Fibroblast of lung (primary cell): ENCODE measurements around the gene MPPED2. TPM values are rescaled to one million over a fixed set of nuclear protein-coding genes. Genes with fewer than 3 reads are reported as not detected.

Experiments used
- DNase-seq, 2 donors: peaks; one replicate each; pipeline versions ENCODE4 v3.0.0 to v3.0.0-alpha.2; 2010; ENCODE audit warnings: low read depth in 2 of 2
- H2AFZ ChIP-seq: 2 replicates; pipeline ENCODE4 v1.5.1; 2012; ENCODE audit warnings: low read length, control low read depth, inconsistent platforms
- H3K27ac ChIP-seq: 2 replicates; pipeline ENCODE4 v1.5.1; 2011; ENCODE audit warnings: low read length, control low read depth; ENCODE audit not compliant: insufficient read depth
- H3K27me3 ChIP-seq: 2 replicates; pipeline ENCODE4 v1.5.1; 2011; ENCODE audit warnings: mild to moderate bottlenecking, low read length; ENCODE audit not compliant: control insufficient read depth, insufficient read depth
- H3K36me3 ChIP-seq: 2 replicates; pipeline ENCODE4 v1.5.1; 2011; ENCODE audit warnings: low read length; ENCODE audit not compliant: control insufficient read depth, insufficient read depth
- H3K4me1 ChIP-seq: 2 replicates; pipeline ENCODE4 v1.5.1; 2011; ENCODE audit warnings: low read length; ENCODE audit not compliant: control insufficient read depth, insufficient read depth; ENCODE audit errors: extremely low read depth
- H3K4me2 ChIP-seq: 2 replicates; pipeline ENCODE4 v1.5.1; 2011; ENCODE audit warnings: low read length, control low read depth; ENCODE audit not compliant: insufficient read depth; ENCODE audit errors: extremely low read depth
- H3K4me3 ChIP-seq, 4 experiments: fragments of 200-600 bp in 1 of 4; sonication (generic) in 1 of 4; replicated peaks in 1 of 4; 2 replicates each; pipeline ENCODE4 v1.5.1; 2011 to 2016; ENCODE audit warnings: low read length in 4 of 4, low read depth in 3 of 4, mild to moderate bottlenecking in 3 of 4, control low read depth in 2 of 4, inconsistent platforms in 1 of 4, mixed read lengths in 1 of 4; ENCODE audit not compliant: insufficient read depth in 1 of 4; ENCODE audit errors: control extremely low read depth in 1 of 4
- H3K79me2 ChIP-seq: 2 replicates; pipeline ENCODE4 v1.5.1; 2012; ENCODE audit warnings: mild to moderate bottlenecking, low read length, inconsistent platforms; ENCODE audit not compliant: control insufficient read depth, insufficient read depth
- H3K9ac ChIP-seq: 2 replicates; pipeline ENCODE4 v1.5.1; 2011; ENCODE audit warnings: mild to moderate bottlenecking, low read length, control low read depth; ENCODE audit not compliant: insufficient read depth
- H3K9me3 ChIP-seq: 2 replicates; pipeline ENCODE4 v1.5.1; 2012; ENCODE audit warnings: low read depth, low read length; ENCODE audit not compliant: control insufficient read depth, insufficient read depth
- H4K20me1 ChIP-seq: 2 replicates; pipeline ENCODE4 v1.5.1; 2011; ENCODE audit warnings: low read length; ENCODE audit not compliant: control insufficient read depth, insufficient read depth; ENCODE audit errors: extremely low read depth
- CTCF ChIP-seq, 2 donors: IDR thresholded peaks in 1 of 2; conservative IDR thresholded peaks in 1 of 2; 1 replicate in 1 of 2; 2 replicates in 1 of 2; pipeline ENCODE4 v1.5.1; 2011 to 2012; ENCODE audit warnings: low read length in 2 of 2, control low read depth in 1 of 2, inconsistent platforms in 1 of 2, low read depth in 1 of 2, mild to moderate bottlenecking in 1 of 2
- EZH2 ChIP-seq: IDR thresholded peaks from 2 replicates; pipeline ENCODE4 v1.5.1; 2012; ENCODE audit warnings: low read length, control low read depth, mild to moderate bottlenecking; ENCODE audit errors: missing control alignments
- polyA plus RNA-seq, 2 donors: library from polyadenylated mRNA; depleted of rRNA in 1 of 2; stranded (reverse) in 1 of 2; unstranded in 1 of 2; fragments of >200 nt; gene quantifications; 2 replicates each; pipeline ENCODE4 v1.2.1, GENCODE V29; 2011 to 2012; ENCODE audit warnings: missing spikeins in 1 of 2
- total RNA-seq: library from RNA; depleted of rRNA; stranded (reverse); fragments of >200 nt; gene quantifications from 2 replicates; pipeline ENCODE4 v1.2.1, GENCODE V29; 2014

MPPED2 gene
- total and polyA plus RNA-seq, 2 donors (not counting 1 experiment from before 2014, with no cell fraction given) = under 0.01 to 0.02 TPM

DNA sequence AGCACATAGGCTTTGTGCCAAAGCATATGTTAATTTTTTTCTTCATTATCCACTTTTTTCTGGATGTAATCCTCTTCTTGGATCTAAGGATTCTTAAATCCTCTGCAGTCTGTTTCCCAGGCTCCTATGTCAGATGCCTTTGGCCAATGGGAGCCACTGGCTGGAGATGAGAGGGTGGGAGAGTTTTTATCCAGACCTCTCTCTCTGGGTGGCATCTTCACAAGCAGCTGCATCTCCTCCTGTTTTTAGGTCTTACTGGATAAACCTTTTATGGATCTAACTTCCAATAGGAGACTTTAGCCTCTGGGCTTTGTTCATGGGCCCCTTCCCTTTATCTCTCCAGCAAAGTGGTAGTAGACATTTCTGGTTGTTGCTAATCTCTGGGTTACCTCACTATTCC lies 22.4 kb upstream of the MPPED2 start:
- no peak for DNase-seq
- Histone ChIP-seq H3K4me2 (no peak overlapping the region), H2AFZ (no peak overlapping the region), H3K79me2 (no peaks in the 10 kb centered on the region), H3K9ac (no peak overlapping the region), H3K27ac (no peak overlapping the region), H3K27me3 (no peaks in the 10 kb centered on the region), H4K20me1 (no peaks in the 10 kb centered on the region), H3K9me3 (no peaks in the 10 kb centered on the region), H3K36me3 (no peaks in the 10 kb centered on the region), H3K4me1 (no peaks in the 10 kb centered on the region), H3K4me3 (no peak overlapping the region)
- TF ChIP-seq CTCF (conservative IDR thresholded peaks at IDR 0.05 in 1 of 2, IDR thresholded peaks at IDR 0.05 in 1 of 2; ENCODE audit: low read depth in 1 of 2, low read length in 2 of 2) (no peak), EZH2 (no peak)

GRCh38 chr11:30605036-30605605 lies 19.0 kb upstream of the MPPED2 start:
- H3K4me1 ChIP-seq = no peaks in the 10 kb centered on the region
- no peaks in the 10 kb centered on the region for H3K9me3 ChIP-seq
- H3K9ac ChIP-seq = no peak overlapping the region
- DNase-seq = no peak
- no peak overlapping the region for H3K4me3 ChIP-seq
- no peak overlapping the region for H3K27ac ChIP-seq
- H3K27me3 ChIP-seq = no peaks in the 10 kb centered on the region
- no peaks in the 10 kb centered on the region for H3K36me3 ChIP-seq
- TF ChIP-seq EZH2 = no peak
- no peak for TF ChIP-seq CTCF (conservative IDR thresholded peaks at IDR 0.05 in 1 of 2, IDR thresholded peaks at IDR 0.05 in 1 of 2; ENCODE audit: low read depth in 1 of 2, low read length in 2 of 2)
- no peaks in the 10 kb centered on the region for H3K79me2 ChIP-seq
- no peaks in the 10 kb centered on the region for H4K20me1 ChIP-seq
- H3K4me2 ChIP-seq = no peak overlapping the region
- no peak overlapping the region for H2AFZ ChIP-seq

DNA sequence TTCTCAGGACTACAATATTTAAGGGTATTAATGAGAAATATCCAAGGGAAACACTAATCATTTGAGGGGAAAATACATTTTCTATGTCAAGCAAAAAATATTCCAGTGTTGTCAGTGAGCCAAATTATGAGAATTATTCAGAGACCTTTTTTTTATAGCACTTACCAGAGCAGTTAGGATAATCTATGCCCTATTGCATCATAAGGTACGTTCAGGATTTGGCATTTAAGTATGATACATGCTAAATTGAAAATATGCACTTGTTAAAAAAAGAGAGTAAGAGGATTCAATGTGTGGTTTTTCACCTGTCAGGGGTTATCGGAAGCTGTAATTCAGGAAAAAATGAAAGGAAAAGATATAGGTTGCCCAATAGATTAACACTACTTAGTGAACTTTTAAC lies 17.2 kb upstream of the MPPED2 start:
- Histone ChIP-seq H2AFZ (no peak overlapping the region), H4K20me1 (no peaks in the 10 kb centered on the region), H3K36me3 (no peaks in the 10 kb centered on the region), H3K79me2 (no peaks in the 10 kb centered on the region), H3K4me2 (no peak overlapping the region), H3K4me3 (no peak overlapping the region), H3K9me3 (no peaks in the 10 kb centered on the region), H3K9ac (no peak overlapping the region), H3K27me3 (no peaks in the 10 kb centered on the region), H3K27ac (no peak overlapping the region), H3K4me1 (no peaks in the 10 kb centered on the region)
- TF ChIP-seq EZH2 (no peak), CTCF (conservative IDR thresholded peaks at IDR 0.05 in 1 of 2, IDR thresholded peaks at IDR 0.05 in 1 of 2; ENCODE audit: low read depth in 1 of 2, low read length in 2 of 2) (no peak)
- no peak for DNase-seq
